Measurements from ENCODE around the gene TRAF5. TPM values are rescaled to one million over a fixed set of nuclear protein-coding genes. Genes with fewer than 3 reads are reported as not detected.

The TRAF5 gene
- total RNA-seq, 2 experiments from 2014 or later = 42.5 to 44.6 TPM

GRCh38 chr1:211336775-211337174 lies 10.1 kb downstream of the TRAF5 start:
- POLR2A ChIA-PET = interaction anchor here (1.2 kb wide), 1 partner anchor 10 kb away, joined by 3 read pairs; no protein-coding TSS in a partner anchor
- Mint-ChIP-seq H3K36me3 (no peaks in the 10 kb centered on the region), H3K4me3 (no peak overlapping the region)

GRCh38 chr1:211337430-211338223 lies 11.0 kb downstream of the TRAF5 start:
- Mint-ChIP-seq H3K9me3 (no peaks in the 10 kb centered on the region), H3K27ac (peak overlapping the region; percentile 86), H3K4me1 (ENCODE audit: low read depth) (peaks cover 80% of the 10 kb centered on the region), H3K4me3 (no peak overlapping the region), H3K36me3 (no peaks in the 10 kb centered on the region), H3K27me3 (no peaks in the 10 kb centered on the region)
- no peak for DNase-seq
- intact Hi-C loops (cut with micrococcal nuclease) = no loop called here
- ChIA-PET POLR2A (interaction anchor here (1.4 kb wide), 1 partner anchor 10 kb away, joined by 5 read pairs; no protein-coding TSS in a partner anchor), CTCF (interaction anchor here (0.8 to 6.5 kb wide), 6 partner anchors 10 to 176 kb away, joined by 3 to 36 read pairs (median 3); no protein-coding TSS in a partner anchor)

More at GRCh38 chr1:211336775-211337174, 10.1 kb downstream of the TRAF5 start:
- peak overlapping the region; percentile 86 for H3K27ac Mint-ChIP-seq
- CTCF ChIA-PET = interaction anchor here (0.5 to 6.5 kb wide), 2 partner anchors 13 to 323 kb away, joined by 4 to 36 read pairs; no protein-coding TSS in a partner anchor
- no peaks in the 10 kb centered on the region for H3K27me3 Mint-ChIP-seq
- DNase-seq = no peak
- H3K9me3 Mint-ChIP-seq = no peaks in the 10 kb centered on the region
- peaks cover 83% of the 10 kb centered on the region for H3K4me1 Mint-ChIP-seq (ENCODE audit: low read depth)
- intact Hi-C loops (cut with micrococcal nuclease) = loop anchor here (1.0 kb wide), 1 partner anchor 17 kb away; no protein-coding TSS in a partner anchor

GRCh38 chr1:211338224-211338620 lies 11.6 kb downstream of the TRAF5 start:
- H3K4me1 Mint-ChIP-seq (ENCODE audit: low read depth) = peaks cover 81% of the 10 kb centered on the region
- DNase-seq = no peak
- H3K27me3 Mint-ChIP-seq = no peaks in the 10 kb centered on the region
- H3K27ac Mint-ChIP-seq = no peak overlapping the region
- H3K9me3 Mint-ChIP-seq = no peaks in the 10 kb centered on the region
- CTCF ChIA-PET = interaction anchor here (0.8 to 6.5 kb wide), 6 partner anchors 11 to 176 kb away, joined by 3 to 36 read pairs (median 3); no protein-coding TSS in a partner anchor
- intact Hi-C loops (cut with micrococcal nuclease) = no loop called here
- no peaks in the 10 kb centered on the region for H3K36me3 Mint-ChIP-seq
- H3K4me3 Mint-ChIP-seq = no peak overlapping the region
- POLR2A ChIA-PET = interaction anchor here (1.4 to 1.5 kb wide), 2 partner anchors 10 to 16 kb away, joined by 3 to 5 read pairs; no protein-coding TSS in a partner anchor

GRCh38 chr1:211339631-211340041 lies 13.0 kb downstream of the TRAF5 start:
- intact Hi-C loops (cut with micrococcal nuclease) = no loop called here
- Mint-ChIP-seq H3K9me3 (no peaks in the 10 kb centered on the region), H3K27me3 (no peaks in the 10 kb centered on the region), H3K4me3 (no peak overlapping the region), H3K27ac (peak overlapping the region; percentile 61), H3K4me1 (ENCODE audit: low read depth) (peaks cover 85% of the 10 kb centered on the region), H3K36me3 (no peaks in the 10 kb centered on the region)
- DNase-seq = peak; percentile 25
- ChIA-PET CTCF (interaction anchor here (1.2 to 6.5 kb wide), 4 partner anchors 11 to 16 kb away, joined by 3 to 36 read pairs (median 5); no protein-coding TSS in a partner anchor), POLR2A (interaction anchor here (0.9 to 1.5 kb wide), 2 partner anchors 14 to 16 kb away, joined by 3 to 4 read pairs; no protein-coding TSS in a partner anchor)

GRCh38 chr1:211340622-211341507 lies 14.2 kb downstream of the TRAF5 start:
- CTCF ChIA-PET = interaction anchor here (1.1 to 6.5 kb wide), 3 partner anchors 11 to 17 kb away, joined by 3 to 36 read pairs (median 6); no protein-coding TSS in a partner anchor
- Mint-ChIP-seq H3K27ac (no peak overlapping the region), H3K36me3 (peaks cover 2% of the 10 kb centered on the region), H3K27me3 (no peaks in the 10 kb centered on the region), H3K4me1 (ENCODE audit: low read depth) (peaks cover 81% of the 10 kb centered on the region), H3K4me3 (no peak overlapping the region), H3K9me3 (no peaks in the 10 kb centered on the region)
- intact Hi-C loops (cut with micrococcal nuclease) = no loop called here
- no peak for DNase-seq
- POLR2A ChIA-PET = interaction anchor here (0.5 to 1.1 kb wide), 3 partner anchors 39 to 259 kb away, joined by 3 read pairs; no protein-coding TSS in a partner anchor

GRCh38 chr1:211341999-211342398 lies 15.4 kb downstream of the TRAF5 start:
- no peak overlapping the region for H3K27ac Mint-ChIP-seq
- H3K27me3 Mint-ChIP-seq = no peaks in the 10 kb centered on the region
- POLR2A ChIA-PET = interaction anchor here (1.1 kb wide), 1 partner anchor 39 kb away, joined by 3 read pairs; no protein-coding TSS in a partner anchor
- peaks cover 80% of the 10 kb centered on the region for H3K4me1 Mint-ChIP-seq (ENCODE audit: low read depth)
- CTCF ChIA-PET = interaction anchor here (1.1 kb wide), 1 partner anchor 10 kb away, joined by 3 read pairs; no protein-coding TSS in a partner anchor
- no peak for DNase-seq
- intact Hi-C loops (cut with micrococcal nuclease) = no loop called here
- peaks cover 2% of the 10 kb centered on the region for H3K36me3 Mint-ChIP-seq
- H3K4me3 Mint-ChIP-seq = no peak overlapping the region
- H3K9me3 Mint-ChIP-seq = no peaks in the 10 kb centered on the region

GRCh38 chr1:211343607-211344006 lies 17.0 kb downstream of the TRAF5 start:
- CTCF ChIA-PET = interaction anchor here (0.7 to 1.8 kb wide), 2 partner anchors 20 to 172 kb away, joined by 3 to 9 read pairs; no protein-coding TSS in a partner anchor
- peak overlapping the region; percentile 42 for H3K27ac Mint-ChIP-seq
- peaks cover 3% of the 10 kb centered on the region for H3K36me3 Mint-ChIP-seq
- intact Hi-C loops (cut with micrococcal nuclease) = no loop called here
- POLR2A ChIA-PET = no interaction called here
- H3K9me3 Mint-ChIP-seq = no peaks in the 10 kb centered on the region
- no peaks in the 10 kb centered on the region for H3K27me3 Mint-ChIP-seq
- DNase-seq = no peak
- peaks cover 80% of the 10 kb centered on the region for H3K4me1 Mint-ChIP-seq (ENCODE audit: low read depth)
- H3K4me3 Mint-ChIP-seq = no peak overlapping the region

GRCh38 chr1:211344152-211344618 lies 17.6 kb downstream of the TRAF5 start:
- no peak overlapping the region for H3K4me3 Mint-ChIP-seq
- intact Hi-C loops (cut with micrococcal nuclease) = no loop called here
- H3K27me3 Mint-ChIP-seq = no peaks in the 10 kb centered on the region
- peaks cover 76% of the 10 kb centered on the region for H3K4me1 Mint-ChIP-seq (ENCODE audit: low read depth)
- no peaks in the 10 kb centered on the region for H3K9me3 Mint-ChIP-seq
- peaks cover 3% of the 10 kb centered on the region for H3K36me3 Mint-ChIP-seq
- no peak overlapping the region for H3K27ac Mint-ChIP-seq
- CTCF ChIA-PET = interaction anchor here (0.7 to 1.8 kb wide), 2 partner anchors 21 to 171 kb away, joined by 3 to 9 read pairs; no protein-coding TSS in a partner anchor
- peak; percentile 31 for DNase-seq
- POLR2A ChIA-PET = no interaction called here

GRCh38 chr1:211345719-211346118 lies 19.1 kb downstream of the TRAF5 start:
- no peaks in the 10 kb centered on the region for H3K9me3 Mint-ChIP-seq

GRCh38 chr1:211347077-211347844 lies 20.6 kb downstream of the TRAF5 start:
- intact Hi-C loops (cut with micrococcal nuclease) = no loop called here
- CTCF ChIA-PET = interaction anchor here (0.8 to 1.6 kb wide), 4 partner anchors 17 to 23 kb away, joined by 3 to 5 read pairs (median 4); partner anchors contain the start of gene TRAF5
- no peaks in the 10 kb centered on the region for H3K27me3 Mint-ChIP-seq
- peaks cover 11% of the 10 kb centered on the region for H3K36me3 Mint-ChIP-seq
- DNase-seq = no peak
- H3K4me1 Mint-ChIP-seq (ENCODE audit: low read depth) = peaks cover 81% of the 10 kb centered on the region
- H3K9me3 Mint-ChIP-seq = peaks cover 11% of the 10 kb centered on the region
- POLR2A ChIA-PET = interaction anchor here (1.2 to 1.4 kb wide), 2 partner anchors 9 to 11 kb away, joined by 3 to 5 read pairs; no protein-coding TSS in a partner anchor
- no peak overlapping the region for H3K4me3 Mint-ChIP-seq
- H3K27ac Mint-ChIP-seq = peak overlapping the region; percentile 5

More at GRCh38 chr1:211345719-211346118, 19.1 kb downstream of the TRAF5 start:
- Mint-ChIP-seq H3K36me3 (peaks cover 3% of the 10 kb centered on the region), H3K27me3 (no peaks in the 10 kb centered on the region), H3K27ac (no peak overlapping the region), H3K4me1 (ENCODE audit: low read depth) (peaks cover 83% of the 10 kb centered on the region), H3K4me3 (no peak overlapping the region)
- ChIA-PET CTCF (no interaction called here), POLR2A (no interaction called here)
- DNase-seq = no peak
- intact Hi-C loops (cut with micrococcal nuclease) = no loop called here
